Measurements from ENCODE around the gene PLCXD1. TPM values are rescaled to one million over a fixed set of nuclear protein-coding genes. Genes with fewer than 3 reads are reported as not detected.
A peak's percentile ranks its signal among the peaks of the same experiment; 100 is the strongest.

Gene PLCXD1
- total and polyA plus RNA-seq, 7 experiments from 2014 or later, result 3.2 to 51.1 (median 30.7) TPM

- intact Hi-C loops (cut with micrococcal nuclease), result no loop called here
- Histone ChIP-seq H3K9me3 (ENCODE audit: control insufficient read depth in 2 of 3, low read length in 3 of 3) (no peaks in the 10 kb centered on the region), H3K27me3 (ENCODE audit: control insufficient read depth in 2 of 2, insufficient read depth in 2 of 2, low read length in 2 of 2) (no peaks in the 10 kb centered on the region), H3K4me3 (ENCODE audit: low read length) (no peak overlapping the region), H3K36me3 (ENCODE audit: control insufficient read depth in 2 of 3, insufficient read depth in 3 of 3, low read length in 3 of 3) (no peaks in the 10 kb centered on the region), H3K27ac (ENCODE audit: low read depth, low read length) (no peak overlapping the region), H3K4me1 (ENCODE audit: control insufficient read depth in 2 of 2, insufficient read depth in 2 of 2, low read length in 2 of 2) (no peaks in the 10 kb centered on the region)
- Mint-ChIP-seq H3K36me3 (no peaks in the 10 kb centered on the region), H3K27ac (no peak overlapping the region), H3K27me3 (no peaks in the 10 kb centered on the region), H3K4me1 (peaks cover 0 to 17% (median 5%) of the 10 kb centered on the region in 7 donors), H3K9me3 (peaks cover 0 to 1% (median 0%) of the 10 kb centered on the region in 11 donors), H3K4me3 (no peak overlapping the region)
- ChIA-PET POLR2A (no interaction called here), CTCF (no interaction called here)
- DNase-seq (no peak), ATAC-seq (no peak)
These were observed 23.4 kb upstream of the PLCXD1 start for GRCh38 chrX:257681-258289.

GRCh38 chrX:258291-259040, 22.7 kb upstream of the PLCXD1 start:
- peaks cover 0 to 11% (median 4%) of the 10 kb centered on the region in 7 donors for H3K4me1 Mint-ChIP-seq
- Histone ChIP-seq H3K4me1 (ENCODE audit: control insufficient read depth in 2 of 2, insufficient read depth in 2 of 2, low read length in 2 of 2) (no peaks in the 10 kb centered on the region), H3K27me3 (ENCODE audit: control insufficient read depth in 2 of 2, insufficient read depth in 2 of 2, low read length in 2 of 2) (no peaks in the 10 kb centered on the region), H3K36me3 (ENCODE audit: control insufficient read depth in 2 of 3, insufficient read depth in 3 of 3, low read length in 3 of 3) (no peaks in the 10 kb centered on the region), H3K27ac (ENCODE audit: low read depth, low read length) (no peak overlapping the region), H3K4me3 (ENCODE audit: low read length) (no peak overlapping the region), H3K9me3 (ENCODE audit: control insufficient read depth in 2 of 3, low read length in 3 of 3) (no peaks in the 10 kb centered on the region)
- H3K27me3 Mint-ChIP-seq, result no peaks in the 10 kb centered on the region
- POLR2A ChIA-PET, result no interaction called here
- no peak overlapping the region for H3K27ac Mint-ChIP-seq
- ATAC-seq, result no peak
- H3K4me3 Mint-ChIP-seq, result no peak overlapping the region
- CTCF ChIA-PET, result no interaction called here
- intact Hi-C loops (cut with micrococcal nuclease), result no loop called here
- H3K9me3 Mint-ChIP-seq, result peaks cover 0 to 1% (median 0%) of the 10 kb centered on the region in 11 donors
- H3K36me3 Mint-ChIP-seq, result no peaks in the 10 kb centered on the region
- no peak for DNase-seq

- no peaks in the 10 kb centered on the region for H3K27me3 Mint-ChIP-seq
- H3K36me3 Mint-ChIP-seq, result no peaks in the 10 kb centered on the region
- H3K4me1 Mint-ChIP-seq, result peaks cover 0 to 4% (median 0%) of the 10 kb centered on the region in 7 donors
- H3K4me3 ChIP-seq (ENCODE audit: low read length), result no peak overlapping the region
- no peaks in the 10 kb centered on the region for H3K27me3 ChIP-seq (ENCODE audit: control insufficient read depth in 2 of 2, insufficient read depth in 2 of 2, low read length in 2 of 2)
- H3K36me3 ChIP-seq (ENCODE audit: control insufficient read depth in 2 of 3, insufficient read depth in 3 of 3, low read length in 3 of 3), result no peaks in the 10 kb centered on the region
- H3K9me3 Mint-ChIP-seq, result peaks cover 0 to 1% (median 0%) of the 10 kb centered on the region in 11 donors
- ATAC-seq, result no peak
- no peaks in the 10 kb centered on the region for H3K9me3 ChIP-seq (ENCODE audit: control insufficient read depth in 2 of 3, low read length in 3 of 3)
- DNase-seq, result no peak
- H3K27ac Mint-ChIP-seq, result peak overlapping the region in 3 of 9 donors; percentile 28 to 80 (median 60)
- no peak overlapping the region for H3K27ac ChIP-seq (ENCODE audit: low read depth, low read length)
- peak overlapping the region in 5 of 10 donors; percentile 38 to 66 (median 58) for H3K4me3 Mint-ChIP-seq
- no peaks in the 10 kb centered on the region for H3K4me1 ChIP-seq (ENCODE audit: control insufficient read depth in 2 of 2, insufficient read depth in 2 of 2, low read length in 2 of 2)
- ChIA-PET CTCF (no interaction called here), POLR2A (no interaction called here)
- intact Hi-C loops (cut with micrococcal nuclease), result no loop called here
These were observed 21.4 kb upstream of the PLCXD1 start for GRCh38 chrX:259692-260355.

GRCh38 chrX:261167-261918, 19.8 kb upstream of the PLCXD1 start:
- intact Hi-C loops (cut with micrococcal nuclease), result no loop called here
- POLR2A ChIA-PET, result no interaction called here

GRCh38 chrX:261919-262352, 19.2 kb upstream of the PLCXD1 start:
- Histone ChIP-seq H3K4me1 (ENCODE audit: control insufficient read depth in 2 of 2, insufficient read depth in 2 of 2, low read length in 2 of 2) (no peaks in the 10 kb centered on the region), H3K27ac (ENCODE audit: low read depth, low read length) (no peak overlapping the region), H3K27me3 (ENCODE audit: control insufficient read depth in 2 of 2, insufficient read depth in 2 of 2, low read length in 2 of 2) (no peaks in the 10 kb centered on the region), H3K9me3 (ENCODE audit: control insufficient read depth in 2 of 3, low read length in 3 of 3) (no peaks in the 10 kb centered on the region), H3K4me3 (ENCODE audit: low read length) (no peak overlapping the region), H3K36me3 (ENCODE audit: control insufficient read depth in 2 of 3, insufficient read depth in 3 of 3, low read length in 3 of 3) (no peaks in the 10 kb centered on the region)
- Mint-ChIP-seq H3K27me3 (no peaks in the 10 kb centered on the region), H3K9me3 (peaks cover 0 to 1% (median 0%) of the 10 kb centered on the region in 11 donors), H3K27ac (peak overlapping the region in 1 of 9 donors; percentile 33), H3K36me3 (no peaks in the 10 kb centered on the region), H3K4me1 (peaks cover 0 to 8% (median 0%) of the 10 kb centered on the region in 7 donors), H3K4me3 (no peak overlapping the region)
- no peak for ATAC-seq
- intact Hi-C loops (cut with micrococcal nuclease), result no loop called here
- no peak for DNase-seq
- POLR2A ChIA-PET, result no interaction called here
- CTCF ChIA-PET, result no interaction called here

More at GRCh38 chrX:261167-261918, 19.8 kb upstream of the PLCXD1 start:
- CTCF ChIA-PET, result no interaction called here
- DNase-seq, result no peak
- no peaks in the 10 kb centered on the region for H3K9me3 ChIP-seq (ENCODE audit: control insufficient read depth in 2 of 3, low read length in 3 of 3)
- Mint-ChIP-seq H3K4me1 (peaks cover 0 to 8% (median 0%) of the 10 kb centered on the region in 7 donors), H3K36me3 (no peaks in the 10 kb centered on the region), H3K27ac (peak overlapping the region in 1 of 9 donors; percentile 33), H3K27me3 (no peaks in the 10 kb centered on the region), H3K4me3 (no peak overlapping the region), H3K9me3 (peaks cover 0 to 1% (median 0%) of the 10 kb centered on the region in 11 donors)
- ATAC-seq, result no peak
- H3K36me3 ChIP-seq (ENCODE audit: control insufficient read depth in 2 of 3, insufficient read depth in 3 of 3, low read length in 3 of 3), result no peaks in the 10 kb centered on the region
- H3K27ac ChIP-seq (ENCODE audit: low read depth, low read length), result no peak overlapping the region
- H3K4me1 ChIP-seq (ENCODE audit: control insufficient read depth in 2 of 2, insufficient read depth in 2 of 2, low read length in 2 of 2), result no peaks in the 10 kb centered on the region
- no peaks in the 10 kb centered on the region for H3K27me3 ChIP-seq (ENCODE audit: control insufficient read depth in 2 of 2, insufficient read depth in 2 of 2, low read length in 2 of 2)
- no peak overlapping the region for H3K4me3 ChIP-seq (ENCODE audit: low read length)

- Mint-ChIP-seq H3K27me3 (no peaks in the 10 kb centered on the region), H3K4me3 (no peak overlapping the region), H3K27ac (no peak overlapping the region), H3K36me3 (no peaks in the 10 kb centered on the region), H3K4me1 (peaks cover 0 to 8% (median 0%) of the 10 kb centered on the region in 7 donors), H3K9me3 (peaks cover 0 to 1% (median 0%) of the 10 kb centered on the region in 11 donors)
- H3K9me3 ChIP-seq (ENCODE audit: control insufficient read depth in 2 of 3, low read length in 3 of 3), result no peaks in the 10 kb centered on the region
- ATAC-seq (no peak), DNase-seq (no peak)
- H3K27me3 ChIP-seq (ENCODE audit: control insufficient read depth in 2 of 2, insufficient read depth in 2 of 2, low read length in 2 of 2), result no peaks in the 10 kb centered on the region
- no peaks in the 10 kb centered on the region for H3K4me1 ChIP-seq (ENCODE audit: control insufficient read depth in 2 of 2, insufficient read depth in 2 of 2, low read length in 2 of 2)
- POLR2A ChIA-PET, result no interaction called here
- CTCF ChIA-PET, result no interaction called here
- H3K4me3 ChIP-seq (ENCODE audit: low read length), result no peak overlapping the region
- intact Hi-C loops (cut with micrococcal nuclease), result no loop called here
- no peak overlapping the region for H3K27ac ChIP-seq (ENCODE audit: low read depth, low read length)
- no peaks in the 10 kb centered on the region for H3K36me3 ChIP-seq (ENCODE audit: control insufficient read depth in 2 of 3, insufficient read depth in 3 of 3, low read length in 3 of 3)
These were observed 18.7 kb upstream of the PLCXD1 start for GRCh38 chrX:262381-262909.

Data from naive thymus-derived CD4-positive, alpha-beta T cell (primary cell).